HL-60 (cell line): ENCODE measurements around the gene SP110.

Source experiments
- DNase-seq, 2 experiments: peaks; one replicate each; pipeline ENCODE4 v3.0.0-alpha.2; 2010 to 2020; ENCODE audit warnings: low read depth in 1 of 2, low spot score in 1 of 2
- H3K27ac ChIP-seq: fragments of 250-450 bp; sonication (Bioruptor Pico); replicated peaks from 2 replicates; pipeline ENCODE4 v1.5.1; 2020; ENCODE audit warnings: mild to moderate bottlenecking, moderate library complexity
- H3K27me3 ChIP-seq: fragments of 250-450 bp; sonication (Bioruptor Pico); 2 replicates; pipeline ENCODE4 v1.5.1; 2021; ENCODE audit warnings: mild to moderate bottlenecking, moderate library complexity; ENCODE audit not compliant: insufficient read depth, poor library complexity, severe bottlenecking
- H3K4me3 ChIP-seq: replicated peaks from 2 replicates; pipeline ENCODE4 v1.5.1; 2011; ENCODE audit warnings: mild to moderate bottlenecking, control low read depth, low read length; ENCODE audit not compliant: insufficient read depth
- CTCF ChIP-seq: IDR thresholded peaks from one replicate; pipeline ENCODE4 v1.5.1; 2011; ENCODE audit warnings: low read length, control low read depth, inconsistent platforms; ENCODE audit not compliant: insufficient read depth
- GABPA ChIP-seq: IDR thresholded peaks from 2 replicates; pipeline ENCODE4 v1.6.1; 2012; ENCODE audit warnings: low read depth
- POLR2AphosphoS5 ChIP-seq: IDR thresholded peaks from 2 replicates; pipeline ENCODE4 v1.6.1; 2012; ENCODE audit warnings: low read depth
- REST ChIP-seq: IDR thresholded peaks from 2 replicates; pipeline ENCODE4 v1.6.1; 2012; ENCODE audit warnings: low read depth; ENCODE audit not compliant: insufficient replicate concordance
- SPI1 ChIP-seq: IDR thresholded peaks from 2 replicates; pipeline ENCODE4 v1.6.1; 2012; ENCODE audit warnings: low read depth, mild to moderate bottlenecking, borderline replicate concordance

Gene SP110

GRCh38 chr2:230181195-230181594, 38.6 kb downstream of the SP110 start:
- H3K27ac ChIP-seq: no peak overlapping the region
- TF ChIP-seq POLR2AphosphoS5 (no peak), GABPA (no peak), SPI1 (no peak), CTCF (no peak), REST (no peak)
- no peak for DNase-seq
- no peak overlapping the region for H3K4me3 ChIP-seq
- no peaks in the 10 kb centered on the region for H3K27me3 ChIP-seq

- no peak for DNase-seq
- no peak for TF ChIP-seq SPI1
- TF ChIP-seq REST: no peak
- TF ChIP-seq CTCF: no peak
- no peak overlapping the region for H3K4me3 ChIP-seq
- no peaks in the 10 kb centered on the region for H3K27me3 ChIP-seq
- H3K27ac ChIP-seq: no peak overlapping the region
Measured at GRCh38 chr2:230179907-230180306, 39.9 kb downstream of the SP110 start.

GRCh38 chr2:230178546-230179485, 41.0 kb downstream of the SP110 start:
- no peak for DNase-seq
- no peak overlapping the region for H3K27ac ChIP-seq
- no peaks in the 10 kb centered on the region for H3K27me3 ChIP-seq
- no peak overlapping the region for H3K4me3 ChIP-seq
- TF ChIP-seq REST (no peak), SPI1 (no peak), CTCF (no peak), POLR2AphosphoS5 (no peak), GABPA (no peak)
